GM18507 (cell line): Measurements from ENCODE around the gene TRIM40.

ENCODE experiments used
- DNase-seq: peaks from one replicate; pipeline ENCODE4 v3.0.0; 2011; ENCODE audit warnings: low read depth; ENCODE audit not compliant: insufficient read length; ENCODE audit errors: extremely low spot score
- FAIRE-seq: peaks from 2 replicates; lab custom pipeline; 2011; peaks lifted over from hg19 to GRCh38; lab: Jason Lieb, UNC

TRIM40 gene

GRCh38 chr6:30135757-30136156 is at the start of gene TRIM40:
Gene TRIM40, plus strand, starts transcription at chr6:30136140. Its CDS starts 897 bp downstream, at chr6:30137037.
- no peak for DNase-seq
- no peak for FAIRE-seq

- FAIRE-seq, result no peak
- no peak for DNase-seq
Observed at GRCh38 chr6:30087876-30088275, 48.1 kb upstream of the TRIM40 start.

DNA sequence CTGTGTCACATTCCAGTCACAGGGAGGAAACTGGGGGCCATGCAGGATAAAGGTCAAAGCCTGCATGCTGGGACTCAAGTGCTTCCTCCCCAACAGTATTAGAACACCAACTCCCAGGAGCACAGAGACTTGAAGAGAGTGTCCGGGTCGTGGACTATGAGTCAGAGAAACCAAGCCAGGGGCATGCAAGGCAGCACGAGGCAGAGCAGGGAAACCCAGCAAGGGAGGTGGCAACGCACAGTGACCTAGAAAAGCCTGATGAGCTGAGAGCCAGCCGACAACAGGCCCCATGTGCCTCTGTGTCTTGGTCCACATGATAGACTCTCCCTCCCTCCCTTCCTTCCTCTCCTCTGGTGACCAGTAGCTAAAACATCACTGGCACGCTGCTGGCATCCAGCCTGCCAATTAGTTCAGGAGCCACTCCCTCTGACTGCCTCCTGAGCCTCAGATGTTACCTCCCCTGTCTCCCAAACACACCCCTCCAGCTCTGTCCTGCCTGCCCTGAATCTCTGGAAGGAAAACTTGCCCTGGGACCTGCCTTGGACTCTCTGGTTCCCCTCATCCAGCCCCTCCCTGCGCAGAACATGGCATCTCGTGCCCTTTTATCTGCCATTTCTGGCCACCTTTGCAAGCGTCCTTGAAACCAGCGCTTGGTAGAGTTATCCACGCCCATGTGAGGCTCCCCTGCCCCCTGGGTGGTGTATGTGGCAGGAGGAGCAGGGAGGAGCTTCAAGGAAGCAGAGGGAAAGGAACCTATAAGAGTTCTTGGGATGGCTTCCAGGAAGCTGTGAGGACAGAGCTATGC is 44.2 kb upstream of the TRIM40 start:
- no peak for DNase-seq
- FAIRE-seq, result no peak

GRCh38 chr6:30092852-30093543 is 42.9 kb upstream of the TRIM40 start:
- FAIRE-seq (no peak), DNase-seq (no peak)

- no peak for FAIRE-seq
- no peak for DNase-seq
Observed at GRCh38 chr6:30093951-30094661, 41.8 kb upstream of the TRIM40 start.

GRCh38 chr6:30096829-30097228 is 39.1 kb upstream of the TRIM40 start:
- DNase-seq (no peak), FAIRE-seq (no peak)

DNA sequence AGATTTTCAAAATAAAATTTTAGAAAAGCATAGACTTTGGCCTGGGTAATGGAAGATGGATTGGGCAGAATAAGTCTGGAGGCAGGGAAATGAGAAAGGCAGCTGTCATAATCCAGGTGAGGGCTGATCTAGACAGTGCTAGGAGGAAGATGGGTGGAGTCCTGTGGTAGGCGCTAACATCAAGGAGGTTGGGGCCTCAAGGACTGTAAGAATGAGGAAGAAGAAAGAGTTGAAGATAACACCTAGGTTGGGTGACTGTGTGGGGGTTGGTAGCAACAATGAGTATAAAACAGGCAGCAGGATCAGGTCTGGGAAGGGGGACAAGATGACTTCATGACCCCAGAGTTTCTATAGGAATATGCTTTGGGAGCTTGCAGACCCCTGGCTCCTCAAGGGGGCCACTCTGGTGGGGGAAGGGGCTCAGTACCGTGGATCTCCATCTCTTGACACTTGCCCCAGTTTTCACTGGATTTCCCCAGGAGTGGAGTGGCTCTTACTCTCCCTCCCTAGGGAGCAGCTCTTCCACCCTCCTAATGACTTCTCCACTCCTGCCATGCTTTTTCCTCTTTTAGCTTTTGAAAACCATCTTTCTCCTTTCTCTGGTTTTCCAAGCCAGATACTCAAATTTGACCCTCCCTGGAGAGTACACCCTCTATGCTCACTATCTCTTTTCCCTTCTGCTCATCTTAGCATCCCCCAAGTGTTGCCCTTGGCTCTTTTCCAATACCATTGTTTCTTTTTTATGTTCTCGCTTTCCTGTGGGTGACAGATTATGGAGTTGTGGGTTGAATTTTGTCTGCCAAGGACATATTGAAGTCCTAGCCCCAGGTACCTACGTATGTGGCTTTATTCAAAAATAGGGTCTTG is 37.8 kb upstream of the TRIM40 start:
- FAIRE-seq (no peak), DNase-seq (no peak)

GRCh38 chr6:30100154-30100553 is 35.8 kb upstream of the TRIM40 start:
- no peak for FAIRE-seq
- DNase-seq, result no peak

- no peak for DNase-seq
- FAIRE-seq, result no peak
Observed at GRCh38 chr6:30100585-30101443, 35.1 kb upstream of the TRIM40 start.

- FAIRE-seq (no peak), DNase-seq (peak; percentile 56)
Observed at GRCh38 chr6:30101444-30102413, 34.2 kb upstream of the TRIM40 start.

DNA sequence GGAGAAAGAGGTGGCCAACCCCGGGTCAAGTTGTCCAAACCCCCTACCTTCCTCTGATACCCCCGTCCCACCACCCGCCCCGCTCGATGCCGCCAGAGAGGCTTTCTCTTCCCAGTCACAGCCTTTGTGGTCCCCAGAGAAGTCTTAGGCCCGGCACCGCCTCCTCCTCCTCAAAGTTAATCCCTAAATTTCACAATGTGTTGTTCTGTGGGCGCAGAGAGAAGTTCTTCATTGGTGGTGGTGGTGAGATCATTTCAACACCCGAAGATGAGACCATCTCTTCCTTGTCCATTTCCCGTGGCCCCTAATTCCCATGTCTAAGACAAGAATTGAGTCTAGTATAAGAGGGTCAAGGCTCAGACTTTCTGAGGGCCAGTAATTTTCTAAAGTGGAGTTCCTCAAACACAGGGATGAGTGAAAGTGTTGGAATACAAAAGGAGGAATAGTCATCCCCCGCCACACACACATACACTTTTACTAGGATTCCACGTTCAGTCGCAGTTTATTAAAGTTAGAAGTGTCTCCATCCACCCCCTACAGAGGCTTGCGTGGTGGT is 33.4 kb upstream of the TRIM40 start:
- no peak for FAIRE-seq

GRCh38 chr6:30102970-30103871 is 32.7 kb upstream of the TRIM40 start:
- peak; percentile 74 for DNase-seq
- peak; percentile 90 for FAIRE-seq

More for the DNA sequence above, 33.4 kb upstream of the TRIM40 start:
- no peak for DNase-seq

- DNase-seq, result no peak
- no peak for FAIRE-seq
Observed at GRCh38 chr6:30103872-30104179, 32.1 kb upstream of the TRIM40 start.

- FAIRE-seq, result no peak
- no peak for DNase-seq
Observed at GRCh38 chr6:30104661-30105060, 31.3 kb upstream of the TRIM40 start.

GRCh38 chr6:30111266-30111856 is 24.6 kb upstream of the TRIM40 start:
- no peak for DNase-seq
- no peak for FAIRE-seq

DNA sequence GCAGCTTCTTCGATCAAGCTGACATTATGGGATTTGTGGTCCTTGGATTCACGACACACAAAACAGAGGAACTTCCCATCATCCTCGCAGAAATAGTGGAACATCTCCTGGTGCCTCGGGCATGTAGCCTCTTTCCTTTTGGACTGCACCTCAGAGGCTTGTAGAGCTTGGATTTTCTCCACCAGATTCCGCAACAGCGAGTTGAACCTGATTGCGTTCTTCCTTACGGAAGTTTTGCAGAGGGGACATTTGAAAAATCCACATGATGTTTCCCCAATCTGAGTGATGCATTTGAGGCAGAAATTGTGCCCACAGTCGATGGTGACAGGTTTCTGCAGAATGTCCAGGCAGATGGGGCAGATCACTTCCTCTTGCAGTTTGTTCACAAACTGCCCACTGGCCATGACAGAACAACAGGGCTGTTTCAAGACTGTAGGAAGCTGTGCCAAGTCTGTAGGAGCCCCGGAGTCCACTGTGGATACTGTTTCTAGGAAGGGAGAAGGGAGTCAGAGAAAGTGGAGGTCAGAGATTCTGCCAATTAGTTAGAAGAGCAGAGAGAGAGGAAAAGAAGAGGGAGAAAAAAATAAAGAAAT is 23.4 kb upstream of the TRIM40 start:
- DNase-seq (no peak), FAIRE-seq (no peak)
